HAP-1 (cell line): Measurements from ENCODE around the gene KANK4.

Experiments
- DNase-seq, 2 experiments: peaks; one replicate each; pipeline ENCODE4 v3.0.0-alpha.2; 2016 to 2020; ENCODE audit warnings: low spot score in 2 of 2
- H3K27me3 ChIP-seq: fragments of 250-450 bp; sonication (Bioruptor Pico); 2 replicates; pipeline ENCODE4 v1.5.1; 2020; ENCODE audit warnings: low read depth, mild to moderate bottlenecking, moderate library complexity
- H3K36me3 ChIP-seq: fragments of 250-450 bp; sonication (Bioruptor Pico); replicated peaks from 2 replicates; pipeline ENCODE4 v1.5.1; 2020; ENCODE audit warnings: mild to moderate bottlenecking
- H3K4me1 ChIP-seq: fragments of 250-450 bp; sonication (Bioruptor Pico); 2 replicates; pipeline ENCODE4 v1.5.1; 2020; ENCODE audit warnings: mild to moderate bottlenecking
- H3K4me3 ChIP-seq: fragments of 250-450 bp; sonication (Bioruptor Pico); 2 replicates; pipeline ENCODE4 v1.5.1; 2020; ENCODE audit warnings: mild to moderate bottlenecking, moderate library complexity
- H3K9me3 ChIP-seq: fragments of 250-450 bp; sonication (Bioruptor Pico); 2 replicates; pipeline ENCODE4 v1.5.1; 2020; ENCODE audit warnings: mild to moderate bottlenecking, moderate library complexity
- in situ Hi-C: fragments of 300-500 bp; cut with MboI; formaldehyde crosslinking; loops from 3 replicates; pipeline ENCODE4 v1.14.3; 2020; ENCODE audit warnings: low sequenced_read_pairs, inconsistent platforms, mixed read lengths

Gene KANK4

DNA sequence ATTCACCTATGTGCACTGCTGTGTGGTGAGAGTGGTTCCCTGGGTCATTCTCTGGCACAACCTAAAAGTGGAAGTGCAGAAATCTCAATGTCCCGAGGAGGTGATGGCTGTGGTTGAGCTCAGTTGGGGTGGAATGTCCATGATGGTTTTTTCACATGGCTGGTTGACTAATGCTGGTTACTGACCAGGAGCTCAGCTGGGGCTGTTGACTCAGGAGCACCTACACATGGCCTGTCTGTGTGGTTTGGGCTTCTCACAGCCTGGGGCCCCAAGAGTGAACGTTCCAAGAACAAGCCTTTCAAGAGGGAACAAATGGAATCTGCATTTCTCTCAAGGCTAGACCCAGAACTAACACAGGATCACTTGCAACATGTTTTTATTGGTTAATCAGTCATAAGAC lies 6.4 kb upstream of the KANK4 start:
- H3K27me3 ChIP-seq, result no peaks in the 10 kb centered on the region
- no peak for DNase-seq
- in situ Hi-C loops, result no loop called here
- H3K4me3 ChIP-seq, result no peak overlapping the region
- no peaks in the 10 kb centered on the region for H3K36me3 ChIP-seq
- no peaks in the 10 kb centered on the region for H3K4me1 ChIP-seq
- no peaks in the 10 kb centered on the region for H3K9me3 ChIP-seq

DNA sequence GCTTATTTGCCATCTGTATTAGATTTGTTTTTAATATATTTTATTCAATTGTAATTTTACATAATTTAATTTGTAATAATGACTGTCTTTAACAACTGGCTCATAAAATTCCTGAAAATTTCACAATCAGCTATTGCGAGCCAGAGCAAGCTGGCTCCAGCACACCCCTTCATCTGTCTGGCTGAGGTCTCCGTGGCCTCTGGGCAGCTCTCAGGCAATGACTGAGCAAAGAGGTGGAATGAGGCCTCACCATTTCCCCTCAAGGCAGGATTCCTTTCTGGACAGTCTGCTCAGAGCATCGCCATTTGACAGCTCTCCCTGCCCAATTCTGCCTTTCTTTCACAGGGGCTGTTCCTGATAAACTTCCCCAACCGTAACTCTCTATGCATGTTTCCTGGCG lies 5.8 kb upstream of the KANK4 start:
- no peaks in the 10 kb centered on the region for H3K9me3 ChIP-seq
- no peaks in the 10 kb centered on the region for H3K4me1 ChIP-seq
- in situ Hi-C loops, result no loop called here
- H3K27me3 ChIP-seq, result peaks cover 1% of the 10 kb centered on the region; the same call in 1 of the 2 replicates
- no peaks in the 10 kb centered on the region for H3K36me3 ChIP-seq
- no peak for DNase-seq
- no peak overlapping the region for H3K4me3 ChIP-seq

DNA sequence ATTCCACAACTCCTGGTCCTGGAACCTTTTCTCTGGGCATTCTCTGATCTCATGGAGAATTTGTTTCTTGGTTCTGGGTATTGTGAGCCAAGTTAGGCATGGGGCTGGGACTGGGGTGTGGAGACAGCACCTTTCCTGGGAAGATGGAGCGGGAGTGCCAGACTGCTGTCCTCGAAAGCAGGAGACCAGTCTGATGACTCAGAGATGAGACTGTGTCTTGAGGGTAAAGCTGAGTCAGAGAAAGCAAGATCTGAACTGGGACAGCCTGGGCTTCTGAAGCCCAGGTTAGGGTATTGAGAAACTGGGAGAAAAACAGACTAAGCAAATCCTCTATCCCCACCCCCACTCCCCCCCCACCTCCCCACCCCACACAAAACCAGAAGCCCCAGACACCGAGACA lies 2.2 kb upstream of the KANK4 start:
- no peaks in the 10 kb centered on the region for H3K4me1 ChIP-seq
- H3K27me3 ChIP-seq, result peaks cover 26% of the 10 kb centered on the region
- no peak overlapping the region for H3K4me3 ChIP-seq
- no peak for DNase-seq
- in situ Hi-C loops, result no loop called here
- no peaks in the 10 kb centered on the region for H3K36me3 ChIP-seq
- no peaks in the 10 kb centered on the region for H3K9me3 ChIP-seq

DNA sequence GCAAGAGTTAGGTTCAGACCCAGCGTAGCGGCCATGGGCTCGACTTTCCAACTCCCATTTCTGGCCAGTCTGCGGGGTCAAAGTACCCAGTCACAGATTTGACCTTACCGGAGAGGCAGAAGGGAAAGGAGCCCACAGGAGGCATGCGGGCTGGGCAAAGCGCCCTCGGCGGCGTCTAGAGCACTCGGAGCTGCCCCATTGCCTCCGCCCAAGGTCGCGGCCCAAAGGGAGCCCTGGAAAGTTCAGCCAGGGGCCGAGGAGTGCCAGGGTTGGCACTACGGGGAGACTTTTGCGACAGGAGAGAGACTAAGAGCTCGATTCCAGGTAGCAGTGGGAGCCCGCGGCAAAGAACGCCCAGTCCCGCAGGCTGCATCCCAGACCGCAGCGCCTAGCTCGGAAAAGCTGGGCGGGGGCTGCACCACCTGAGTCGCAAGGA lies 896 bp downstream of the KANK4 start:
- DNase-seq, result no peak
- no peaks in the 10 kb centered on the region for H3K9me3 ChIP-seq
- peaks cover 26% of the 10 kb centered on the region for H3K27me3 ChIP-seq
- in situ Hi-C loops, result no loop called here
- H3K4me3 ChIP-seq, result peak overlapping the region; percentile 30
- no peaks in the 10 kb centered on the region for H3K4me1 ChIP-seq
- no peaks in the 10 kb centered on the region for H3K36me3 ChIP-seq

DNA sequence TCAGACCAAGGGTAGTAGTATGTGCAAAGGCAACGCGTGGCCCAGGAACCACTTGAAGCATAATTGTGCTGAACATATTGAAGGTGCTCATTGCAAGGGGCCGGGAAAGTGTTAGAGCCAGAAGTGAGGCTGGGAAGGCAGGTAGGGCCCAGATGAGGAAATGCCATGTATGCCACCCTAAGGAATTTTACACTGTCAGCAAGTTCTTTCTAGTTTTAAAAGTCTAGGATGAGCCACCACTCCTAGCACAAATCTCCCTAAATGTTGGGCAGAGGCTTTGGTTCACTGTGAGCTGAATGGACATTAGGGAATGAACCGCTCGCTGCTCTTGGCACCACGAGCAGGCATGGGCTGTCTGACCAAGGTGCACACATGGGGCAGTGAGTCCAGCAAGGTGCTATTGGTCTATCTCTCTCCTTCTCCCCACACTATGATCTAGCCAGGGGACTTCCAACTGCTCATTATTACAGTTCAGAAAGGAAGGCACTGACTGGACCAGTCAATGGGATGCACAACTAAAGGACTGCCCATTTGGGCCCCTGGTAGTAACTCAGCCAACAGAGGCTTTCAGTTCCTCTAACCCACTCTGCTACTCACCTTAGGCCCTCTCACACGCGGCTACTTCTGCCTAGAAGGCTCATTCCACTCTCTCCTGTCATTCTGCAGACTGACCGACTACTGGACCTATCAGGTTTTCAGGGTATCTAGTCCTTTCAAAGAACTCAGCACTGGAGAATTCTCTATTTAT lies 2.0 kb downstream of the KANK4 start:
- DNase-seq, result no peak
- Histone ChIP-seq H3K9me3 (no peaks in the 10 kb centered on the region), H3K4me3 (no peak overlapping the region), H3K36me3 (no peaks in the 10 kb centered on the region), H3K27me3 (peaks cover 31% of the 10 kb centered on the region), H3K4me1 (no peaks in the 10 kb centered on the region)
- in situ Hi-C loops, result no loop called here

DNA sequence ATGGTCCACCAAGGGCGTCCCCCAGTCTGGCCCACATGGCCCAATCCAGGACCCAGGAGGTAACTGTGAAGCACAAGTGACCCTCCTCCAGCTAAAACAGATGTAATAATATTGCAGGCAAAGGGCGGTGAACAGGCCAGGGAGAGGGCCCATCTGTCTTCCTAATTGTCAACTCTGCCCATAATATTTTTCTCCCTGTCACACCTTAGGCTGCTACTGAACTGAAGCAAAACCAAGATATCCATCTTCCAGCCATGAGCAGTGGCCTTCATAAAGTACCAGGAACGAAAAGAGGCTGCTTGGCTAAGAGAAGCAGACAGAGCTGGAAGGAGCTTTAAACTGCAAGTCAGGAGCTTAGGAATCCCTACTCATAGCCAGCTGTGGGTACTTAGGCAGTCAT lies 3.1 kb downstream of the KANK4 start:
- H3K4me3 ChIP-seq, result no peak overlapping the region
- DNase-seq, result no peak
- peaks cover 33% of the 10 kb centered on the region for H3K27me3 ChIP-seq
- no peaks in the 10 kb centered on the region for H3K9me3 ChIP-seq
- in situ Hi-C loops, result no loop called here
- no peaks in the 10 kb centered on the region for H3K4me1 ChIP-seq
- H3K36me3 ChIP-seq, result no peaks in the 10 kb centered on the region

DNA sequence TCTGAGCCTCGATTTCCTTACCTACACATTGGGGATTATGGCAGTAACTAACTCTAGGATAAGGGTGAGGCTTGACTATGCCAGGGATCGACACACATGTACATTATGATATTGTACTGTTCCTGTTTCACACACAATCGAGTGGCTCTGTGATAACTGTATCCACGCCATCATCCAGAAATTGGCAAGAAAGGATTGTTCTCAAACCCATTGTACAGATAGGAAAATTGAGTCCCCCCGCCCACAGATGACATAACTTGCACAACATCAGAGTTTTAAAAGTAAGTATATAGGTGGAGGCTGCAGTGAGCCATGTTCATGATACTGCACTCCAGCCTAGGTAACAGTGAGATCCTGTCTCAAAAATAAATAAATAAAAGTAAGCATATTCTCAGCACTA lies 3.8 kb downstream of the KANK4 start:
- in situ Hi-C loops, result no loop called here
- Histone ChIP-seq H3K27me3 (peaks cover 33% of the 10 kb centered on the region), H3K9me3 (no peaks in the 10 kb centered on the region), H3K4me1 (no peaks in the 10 kb centered on the region), H3K4me3 (no peak overlapping the region), H3K36me3 (no peaks in the 10 kb centered on the region)
- no peak for DNase-seq

DNA sequence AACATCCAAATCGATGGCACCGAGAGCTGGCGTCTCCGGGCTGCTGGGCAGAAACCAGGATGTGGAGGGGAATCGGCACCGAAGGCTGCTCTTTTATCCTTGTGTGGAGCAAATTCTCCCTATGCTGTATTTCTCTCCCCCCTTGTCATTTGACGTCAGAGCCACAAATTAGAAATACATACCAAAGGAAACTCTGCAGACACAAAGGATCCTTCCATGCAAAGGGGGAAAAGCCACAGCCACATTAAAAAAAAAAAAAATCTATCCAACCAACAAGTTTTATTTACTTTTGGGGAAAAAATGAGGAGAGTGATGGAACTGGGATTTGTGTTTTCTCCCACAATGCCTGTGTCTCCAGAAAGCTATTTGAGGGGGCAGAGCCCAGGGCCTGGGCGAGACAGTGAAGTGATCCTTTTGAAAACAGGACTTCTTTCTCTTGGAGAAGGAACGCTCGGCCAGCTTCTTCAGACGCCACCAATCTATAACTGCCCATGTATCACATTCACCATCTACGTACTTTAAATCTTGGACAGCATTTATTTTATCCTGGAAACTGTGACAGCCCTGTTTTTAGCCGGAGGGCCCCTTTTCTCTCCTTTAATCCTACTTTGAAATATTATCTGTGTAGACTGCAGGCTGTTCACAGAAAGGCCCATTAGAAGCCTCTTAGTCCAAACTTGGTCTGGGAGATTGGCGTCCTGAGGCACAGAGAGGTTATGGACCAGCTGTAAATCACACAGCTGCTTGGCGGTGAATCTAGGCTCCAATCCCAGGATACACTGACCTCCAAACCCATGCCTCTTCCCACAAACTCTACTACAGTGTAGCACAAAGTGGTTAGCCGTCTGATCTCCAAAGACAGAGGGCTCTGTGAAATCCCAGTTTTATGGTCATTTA lies 4.5 kb downstream of the KANK4 start:
- Histone ChIP-seq H3K4me3 (no peak overlapping the region), H3K36me3 (no peaks in the 10 kb centered on the region), H3K4me1 (no peaks in the 10 kb centered on the region), H3K27me3 (peaks cover 27% of the 10 kb centered on the region), H3K9me3 (no peaks in the 10 kb centered on the region)
- in situ Hi-C loops, result no loop called here
- no peak for DNase-seq

DNA sequence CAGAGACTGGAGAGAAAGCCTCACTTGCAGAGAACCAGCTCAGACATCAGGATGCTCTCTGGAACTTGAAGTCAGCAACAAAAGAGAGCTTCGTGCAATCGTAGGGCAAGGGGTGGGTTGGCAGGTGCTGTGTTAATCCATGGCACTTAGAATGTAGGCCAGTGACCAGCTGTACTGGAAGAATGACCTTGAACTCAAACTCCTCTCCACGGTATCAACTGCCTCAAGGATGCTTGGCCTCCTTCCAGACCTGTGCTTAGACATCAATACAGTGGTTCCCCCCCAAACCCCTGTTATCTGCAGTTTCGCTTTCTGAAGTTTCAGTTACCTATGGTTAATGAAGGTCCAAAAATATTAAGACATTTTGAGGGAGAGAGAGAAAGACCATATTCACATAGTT lies 6.5 kb downstream of the KANK4 start:
- Histone ChIP-seq H3K36me3 (no peaks in the 10 kb centered on the region), H3K4me1 (peaks cover 3% of the 10 kb centered on the region), H3K9me3 (no peaks in the 10 kb centered on the region), H3K4me3 (no peak overlapping the region), H3K27me3 (peaks cover 7% of the 10 kb centered on the region)
- DNase-seq, result no peak
- in situ Hi-C loops, result no loop called here

DNA sequence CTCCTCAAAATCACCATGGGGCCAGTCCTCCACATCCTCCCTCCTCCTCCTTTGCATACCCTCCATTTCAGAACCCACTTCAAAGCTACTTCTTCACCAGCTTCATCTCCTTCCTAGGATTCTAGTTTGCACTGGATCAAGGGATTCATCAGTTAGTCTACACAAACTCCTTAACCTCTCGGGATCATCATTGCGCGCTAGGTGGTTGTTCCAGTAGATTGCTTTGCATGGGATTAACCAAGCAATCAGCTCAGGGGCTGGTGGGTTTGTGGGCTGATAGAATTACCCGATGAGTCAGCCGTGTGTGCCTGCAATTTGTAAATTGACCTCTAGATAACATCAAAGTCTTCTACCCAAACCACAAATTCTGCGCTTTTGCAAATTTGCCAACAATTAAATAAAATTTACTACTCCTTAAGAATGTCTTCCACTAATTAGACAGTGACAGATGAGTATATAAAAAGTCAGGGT lies 7.7 kb downstream of the KANK4 start:
- H3K9me3 ChIP-seq, result no peaks in the 10 kb centered on the region
- in situ Hi-C loops, result no loop called here
- DNase-seq, result no peak
- no peaks in the 10 kb centered on the region for H3K36me3 ChIP-seq
- peaks cover 6% of the 10 kb centered on the region; the same call in 1 of the 2 replicates for H3K27me3 ChIP-seq
- peaks cover 3% of the 10 kb centered on the region for H3K4me1 ChIP-seq
- no peak overlapping the region for H3K4me3 ChIP-seq

DNA sequence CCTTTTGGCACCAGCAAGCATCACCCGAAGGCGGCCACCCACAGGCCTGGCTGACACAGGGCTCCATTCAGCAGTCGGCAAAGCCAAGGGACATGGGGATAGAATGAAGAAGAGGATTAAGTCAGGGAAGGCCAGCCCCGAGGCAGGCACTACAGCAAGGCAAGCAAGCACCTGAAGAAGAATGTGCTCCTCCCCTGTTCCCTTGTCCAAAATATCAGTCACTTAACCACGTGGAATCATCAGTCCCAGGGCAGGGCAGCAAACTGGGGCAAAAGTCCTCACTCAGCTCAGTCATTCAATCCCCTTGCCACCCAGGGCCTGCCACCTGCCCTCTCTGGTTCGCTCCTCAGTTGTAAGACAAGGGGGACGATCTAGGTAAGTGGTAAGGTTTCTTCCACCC lies 9.3 kb downstream of the KANK4 start:
- H3K36me3 ChIP-seq, result no peaks in the 10 kb centered on the region
- H3K4me3 ChIP-seq, result no peak overlapping the region
- no peak for DNase-seq
- in situ Hi-C loops, result no loop called here
- no peaks in the 10 kb centered on the region for H3K9me3 ChIP-seq
- H3K4me1 ChIP-seq, result peaks cover 3% of the 10 kb centered on the region
- H3K27me3 ChIP-seq, result peaks cover 6% of the 10 kb centered on the region; the same call in 1 of the 2 replicates

DNA sequence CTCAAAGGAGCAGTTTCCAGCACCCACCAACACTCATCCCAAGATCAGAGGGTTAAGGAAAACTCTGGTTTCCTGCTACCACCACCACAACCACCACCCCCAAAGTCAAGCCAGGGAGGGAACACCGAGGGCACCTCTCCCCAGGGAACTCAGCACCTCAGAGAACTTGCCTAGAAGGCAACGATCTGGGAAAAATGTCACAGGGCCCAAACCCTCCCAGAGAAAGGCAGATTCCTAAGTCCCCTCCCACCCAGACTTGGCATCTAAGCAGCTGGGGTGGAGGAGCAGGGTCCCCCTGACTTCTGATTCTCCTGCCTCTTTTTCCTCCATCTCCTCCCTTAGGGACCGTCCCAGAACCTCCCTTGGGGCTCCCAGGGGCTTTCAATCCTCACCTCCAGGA lies 10.6 kb downstream of the KANK4 start:
- in situ Hi-C loops, result no loop called here
- Histone ChIP-seq H3K36me3 (no peaks in the 10 kb centered on the region), H3K9me3 (no peaks in the 10 kb centered on the region), H3K4me1 (peaks cover 3% of the 10 kb centered on the region), H3K27me3 (peaks cover 6% of the 10 kb centered on the region; the same call in 1 of the 2 replicates), H3K4me3 (no peak overlapping the region)
- no peak for DNase-seq

DNA sequence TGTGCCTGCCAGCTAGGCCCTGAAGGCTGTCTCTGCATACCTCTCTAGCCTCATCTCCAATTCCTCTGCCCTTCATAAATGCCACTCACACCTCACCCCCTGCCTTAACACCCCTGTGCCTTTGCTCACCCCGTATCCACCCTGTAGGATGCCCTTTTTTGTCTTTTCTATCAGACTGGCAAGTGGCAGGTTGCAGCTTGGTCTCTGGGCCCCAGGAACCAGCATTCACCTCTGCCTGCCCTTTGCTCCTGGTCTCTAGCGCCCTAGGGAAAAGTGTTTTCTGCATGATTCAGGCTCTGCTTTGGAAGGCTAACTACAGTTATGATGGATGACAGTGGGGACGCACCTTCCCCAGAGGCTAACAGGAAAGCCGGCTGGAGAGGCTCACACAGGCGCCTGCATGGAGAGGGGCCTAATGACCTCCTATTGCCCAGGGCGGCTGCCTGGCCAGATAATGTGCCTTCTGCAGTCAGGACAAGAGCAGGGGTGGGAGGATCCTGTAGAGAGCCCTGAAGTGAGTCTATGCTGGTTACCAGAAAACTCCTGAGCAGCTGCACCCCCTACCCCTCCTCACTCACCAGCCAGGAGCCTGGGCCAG lies 11.2 kb downstream of the KANK4 start:
- Histone ChIP-seq H3K27me3 (peaks cover 6% of the 10 kb centered on the region; the same call in 1 of the 2 replicates), H3K4me3 (no peak overlapping the region), H3K4me1 (peaks cover 3% of the 10 kb centered on the region), H3K36me3 (no peaks in the 10 kb centered on the region), H3K9me3 (no peaks in the 10 kb centered on the region)
- in situ Hi-C loops, result no loop called here
- DNase-seq, result no peak

DNA sequence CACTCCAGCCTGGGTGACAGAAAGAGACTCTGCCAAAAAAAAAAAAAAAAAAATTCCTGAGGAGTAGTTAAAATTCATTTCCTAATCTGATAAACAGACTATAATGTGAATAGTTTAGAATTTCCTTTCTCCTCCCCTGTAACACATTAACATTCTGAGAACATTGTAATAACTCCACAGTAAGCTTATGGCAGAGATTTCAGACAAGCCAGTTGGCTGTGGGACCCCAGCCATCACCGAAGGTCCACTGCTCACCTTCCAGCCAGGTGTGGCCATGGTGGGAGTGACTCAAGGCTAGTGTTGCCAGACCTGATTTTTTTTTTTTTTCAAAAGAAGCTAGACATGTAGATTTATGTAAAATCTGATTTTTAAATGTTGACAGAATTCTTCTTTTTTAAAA lies 11.8 kb downstream of the KANK4 start:
- Histone ChIP-seq H3K9me3 (no peaks in the 10 kb centered on the region), H3K4me1 (peaks cover 3% of the 10 kb centered on the region), H3K27me3 (peaks cover 4% of the 10 kb centered on the region; the same call in 1 of the 2 replicates), H3K36me3 (no peaks in the 10 kb centered on the region), H3K4me3 (no peak overlapping the region)
- no peak for DNase-seq
- in situ Hi-C loops, result no loop called here
